SK-N-MC (cell line): ENCODE results near the gene POTEE.

ENCODE experiments used
- EZH2 ChIP-seq: fragments of 200-600 bp; sonication (generic); IDR thresholded peaks from one replicate; pipeline ENCODE4 v1.6.1; 2017; ENCODE audit warnings: antibody characterized with exemption
- FOXP2 ChIP-seq: optimal IDR thresholded peaks from 2 replicates; pipeline ENCODE3; 2011; ENCODE audit warnings: mild to moderate bottlenecking, moderate library complexity; ENCODE audit not compliant: insufficient read depth; ENCODE audit errors: extremely low read length, control extremely low read depth
- POLR2AphosphoS5 ChIP-seq: IDR thresholded peaks from 2 replicates; pipeline ENCODE4 v1.6.1; 2012; ENCODE audit warnings: mild to moderate bottlenecking, low read depth, low read length, borderline replicate concordance

DNA sequence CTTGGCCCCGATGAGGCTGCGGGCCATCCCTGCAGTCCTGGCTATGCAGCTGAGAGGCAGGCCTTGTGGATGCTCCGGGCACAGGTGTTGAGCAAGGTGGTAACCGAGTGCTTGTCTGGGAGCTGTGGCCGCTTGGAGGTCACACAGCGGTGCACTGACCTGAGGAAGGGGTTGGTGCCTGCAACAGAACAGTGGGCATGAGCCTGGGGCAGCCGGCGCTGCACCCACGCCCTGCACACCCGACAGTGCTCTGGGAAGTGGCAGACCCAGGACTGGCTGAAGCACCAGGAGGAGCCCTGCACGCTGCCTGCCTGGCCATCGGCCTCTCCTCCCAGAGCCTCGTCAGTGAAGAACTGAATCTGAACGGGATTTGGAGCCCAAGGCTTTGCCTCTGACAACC is 8.2 kb upstream of the POTEE start:
- no peak for TF ChIP-seq EZH2
- no peak for TF ChIP-seq POLR2AphosphoS5
- no peak for TF ChIP-seq FOXP2
